Thyroid gland (tissue), 4 donors: Measurements from ENCODE around the gene PRKCH.

Experiments
- POLR2A ChIP-seq, 2 donors: fragments of 450-650 bp; IDR thresholded peaks; one replicate each; pipeline ENCODE4 v1.6.1; 2017; ENCODE audit warnings: antibody characterized with exemption in 2 of 2, mild to moderate bottlenecking in 2 of 2, moderate library complexity in 1 of 2
- TF ChIP-seq, protein P1 (sequence below), 6 experiments: fragments of 200-600 bp in 3 of 6; fragments of 450-650 bp in 3 of 6; sonication (generic) in 3 of 6; IDR thresholded peaks; one replicate each; pipeline ENCODE4 v1.5.1; 2016 to 2019; ENCODE audit warnings: antibody characterized with exemption in 6 of 6, mild to moderate bottlenecking in 2 of 6, inconsistent platforms in 1 of 6, moderate library complexity in 1 of 6

DNA sequence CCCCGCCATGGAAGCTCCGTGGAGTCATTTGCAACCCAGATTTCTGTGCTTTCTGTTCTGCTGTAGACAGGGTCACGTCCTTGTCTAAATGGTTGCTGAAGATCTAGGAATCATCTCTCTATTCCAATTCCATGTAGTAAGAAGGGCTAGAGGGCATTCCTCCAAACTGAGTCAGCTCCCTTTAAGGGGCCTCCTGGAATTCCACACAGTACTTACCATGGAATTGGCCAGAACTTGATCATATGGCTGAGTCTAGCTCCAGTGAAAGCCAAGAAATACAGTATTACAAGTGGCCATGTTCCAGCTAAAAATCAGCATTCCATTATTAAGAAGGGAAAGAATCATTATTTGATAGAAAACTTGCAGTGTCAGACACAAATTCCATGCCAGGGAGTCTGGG, 171.9 kb downstream of the PRKCH start:
- TF ChIP-seq POLR2A (IDR thresholded peaks at IDR 0.05), result no peak
- TF ChIP-seq, protein P1, sequence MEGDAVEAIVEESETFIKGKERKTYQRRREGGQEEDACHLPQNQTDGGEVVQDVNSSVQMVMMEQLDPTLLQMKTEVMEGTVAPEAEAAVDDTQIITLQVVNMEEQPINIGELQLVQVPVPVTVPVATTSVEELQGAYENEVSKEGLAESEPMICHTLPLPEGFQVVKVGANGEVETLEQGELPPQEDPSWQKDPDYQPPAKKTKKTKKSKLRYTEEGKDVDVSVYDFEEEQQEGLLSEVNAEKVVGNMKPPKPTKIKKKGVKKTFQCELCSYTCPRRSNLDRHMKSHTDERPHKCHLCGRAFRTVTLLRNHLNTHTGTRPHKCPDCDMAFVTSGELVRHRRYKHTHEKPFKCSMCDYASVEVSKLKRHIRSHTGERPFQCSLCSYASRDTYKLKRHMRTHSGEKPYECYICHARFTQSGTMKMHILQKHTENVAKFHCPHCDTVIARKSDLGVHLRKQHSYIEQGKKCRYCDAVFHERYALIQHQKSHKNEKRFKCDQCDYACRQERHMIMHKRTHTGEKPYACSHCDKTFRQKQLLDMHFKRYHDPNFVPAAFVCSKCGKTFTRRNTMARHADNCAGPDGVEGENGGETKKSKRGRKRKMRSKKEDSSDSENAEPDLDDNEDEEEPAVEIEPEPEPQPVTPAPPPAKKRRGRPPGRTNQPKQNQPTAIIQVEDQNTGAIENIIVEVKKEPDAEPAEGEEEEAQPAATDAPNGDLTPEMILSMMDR (IDR thresholded peaks at IDR 0.05), result no peak
